Activated effector memory CD4-positive, alpha-beta T cell treated with Interleukin-2 at 50 U/mL for 16 hours (primary cell): ENCODE results near the gene FANCC.

Experiments used
- DNase-seq: peaks from one replicate; pipeline ENCODE4 v3.0.0-alpha.2; 2020

Gene FANCC

DNA sequence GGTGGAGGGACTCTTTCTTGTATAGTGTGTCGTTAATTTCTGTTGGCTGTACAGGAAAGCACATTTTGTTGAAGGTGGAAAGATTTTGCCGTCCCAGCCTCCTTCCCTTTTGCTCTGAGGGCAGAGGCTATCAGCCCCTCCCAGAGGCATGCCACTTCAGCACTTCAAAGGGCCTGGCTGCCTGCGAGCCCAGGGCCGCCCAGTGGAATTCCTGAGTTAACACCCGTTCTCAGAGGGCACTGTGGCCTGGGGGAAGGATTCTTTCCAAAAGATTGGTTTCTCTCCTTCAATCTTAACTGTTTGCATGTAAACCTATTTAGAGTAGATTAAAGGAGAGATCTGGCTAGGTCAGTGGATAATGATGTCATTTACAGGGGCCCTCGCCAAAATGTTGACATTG is 238.6 kb downstream of the FANCC start:
- DNase-seq: no peak

GRCh38 chr9:95078511-95078910 is 239.0 kb downstream of the FANCC start:
- no peak for DNase-seq

DNA sequence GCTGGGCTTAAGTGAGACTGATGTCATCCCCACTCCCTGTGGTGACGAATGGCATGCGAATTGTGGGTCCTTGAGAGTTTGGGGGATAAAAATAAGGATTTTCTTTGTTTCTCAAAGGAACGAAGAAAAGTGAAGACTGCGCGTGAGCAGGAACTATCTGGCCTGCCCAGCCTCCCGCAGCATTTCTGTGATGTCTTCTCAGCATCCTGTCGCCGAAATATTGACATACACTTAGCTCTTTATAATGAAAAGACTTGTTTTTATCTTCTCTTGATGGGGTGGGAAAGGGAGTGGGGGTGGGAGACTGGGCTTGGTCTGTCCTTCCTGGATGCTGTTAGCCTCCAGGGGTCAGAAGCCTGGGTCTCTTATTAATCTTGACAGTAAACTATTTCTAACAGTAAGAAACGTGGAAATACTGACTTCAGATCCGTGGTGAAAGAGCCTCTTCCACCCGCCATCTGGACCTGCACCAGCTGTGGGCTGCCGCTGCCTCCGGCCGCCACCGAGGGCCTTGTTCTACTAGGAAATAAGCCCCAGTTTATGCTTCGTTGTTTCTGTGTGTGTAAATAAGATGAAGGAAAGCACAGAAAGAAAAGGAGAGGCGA is 239.6 kb downstream of the FANCC start:
- DNase-seq: no peak

DNA sequence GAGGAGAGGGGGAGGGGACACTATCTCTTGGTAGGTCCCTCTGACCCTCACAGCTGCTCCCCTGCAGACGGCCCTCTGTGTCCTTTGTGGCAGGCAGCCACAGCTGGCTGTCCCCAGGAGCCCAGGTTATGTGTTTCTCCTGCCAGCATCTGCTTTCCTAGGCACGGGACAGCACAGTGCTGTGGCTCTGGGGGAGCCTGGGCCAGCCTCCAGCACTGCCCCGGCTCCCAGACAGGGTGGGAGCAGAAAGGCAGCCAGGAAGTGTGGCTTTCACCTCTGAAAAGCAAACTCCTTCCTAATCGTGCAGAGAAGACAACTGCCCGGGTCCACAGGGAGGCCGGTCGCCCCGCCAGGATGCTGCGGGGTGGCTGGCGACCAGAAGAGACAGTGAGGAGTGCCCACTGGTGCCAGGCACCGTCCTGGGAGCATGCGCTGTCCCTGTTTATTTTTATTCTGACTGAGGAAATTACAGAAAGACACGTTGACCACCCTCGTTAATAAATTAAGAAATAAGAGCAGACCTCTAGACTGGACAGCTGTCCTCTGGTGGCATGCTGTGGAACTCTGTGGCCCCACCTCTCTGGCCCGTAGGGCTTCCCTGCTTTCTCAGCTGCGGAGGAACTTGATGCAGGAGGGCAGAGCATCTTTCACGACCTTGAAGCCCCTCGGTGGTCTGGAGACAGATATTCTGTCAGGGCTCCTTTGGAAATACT is 240.3 kb downstream of the FANCC start:
- no peak for DNase-seq

- no peak for DNase-seq
Measured at GRCh38 chr9:95076696-95077052, 240.8 kb downstream of the FANCC start.

DNA sequence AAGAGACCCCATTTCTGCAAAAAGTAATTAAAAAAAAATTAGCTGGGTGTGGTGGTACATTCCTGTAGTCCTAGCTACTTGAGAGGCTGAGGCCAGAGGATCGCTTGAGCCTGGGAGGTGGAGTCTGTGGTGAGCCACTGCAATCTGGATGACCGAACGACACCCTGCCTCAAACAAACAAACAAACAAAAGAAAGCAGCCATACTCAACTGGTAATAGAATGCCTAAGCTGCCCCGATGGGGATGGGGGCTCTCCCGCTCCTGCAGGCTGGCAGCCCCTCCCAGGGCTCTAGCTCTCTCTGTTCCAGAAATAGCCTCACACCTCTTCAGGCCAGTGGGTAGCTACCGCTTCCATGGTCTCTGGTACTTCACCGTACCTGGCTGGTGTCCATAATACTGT is 241.8 kb downstream of the FANCC start:
- DNase-seq: no peak

DNA sequence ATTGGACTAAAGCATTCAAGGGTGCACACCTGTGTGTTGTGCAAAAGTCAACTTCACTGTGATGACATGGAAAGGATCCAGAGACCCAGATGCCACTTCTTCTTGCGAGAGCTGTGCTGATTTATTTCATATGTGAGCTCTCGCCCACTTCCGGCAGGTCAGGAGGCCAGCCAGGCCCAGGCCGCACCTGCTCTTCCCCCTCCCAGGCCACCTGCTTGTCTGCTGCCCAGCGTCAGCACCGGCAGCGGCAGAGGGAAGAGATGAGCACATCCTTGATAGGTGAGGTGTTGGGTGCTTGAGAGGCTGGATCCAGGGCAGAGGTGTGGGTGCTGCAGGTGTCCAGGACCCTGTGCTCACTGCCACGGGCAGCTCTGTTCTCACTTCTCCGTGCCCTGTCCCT is 242.9 kb downstream of the FANCC start:
- DNase-seq: no peak

- DNase-seq: no peak
Measured at GRCh38 chr9:95073918-95074317, 243.6 kb downstream of the FANCC start.

DNA sequence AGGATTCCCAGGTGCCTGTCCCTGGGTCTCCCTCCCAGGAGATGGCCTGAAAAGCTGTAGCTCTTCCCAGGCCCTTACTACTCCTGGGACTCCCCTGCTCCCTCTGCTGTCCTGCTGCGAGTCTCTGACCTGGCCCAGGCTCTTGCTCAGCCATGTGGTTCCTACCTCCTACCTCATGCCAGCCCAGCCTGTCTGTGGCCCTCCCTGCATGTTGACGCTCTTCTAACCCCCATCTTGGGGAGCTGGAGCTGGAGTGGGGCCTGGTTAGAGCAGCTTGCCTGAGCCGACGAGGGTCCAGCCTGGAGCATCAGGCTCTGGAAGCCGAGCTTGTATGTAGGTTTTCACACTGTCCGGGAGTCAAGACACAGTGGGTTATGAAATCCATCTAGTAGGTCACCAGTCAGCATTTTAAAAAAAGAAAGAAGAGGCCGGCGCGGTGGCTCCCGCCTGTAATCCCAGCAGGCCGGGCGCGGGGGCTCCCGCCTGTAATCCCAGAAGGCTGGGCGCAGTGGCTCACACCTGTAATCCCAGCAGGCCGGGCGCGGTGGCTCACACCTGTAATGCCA is 244.4 kb downstream of the FANCC start:
- DNase-seq: no peak

DNA sequence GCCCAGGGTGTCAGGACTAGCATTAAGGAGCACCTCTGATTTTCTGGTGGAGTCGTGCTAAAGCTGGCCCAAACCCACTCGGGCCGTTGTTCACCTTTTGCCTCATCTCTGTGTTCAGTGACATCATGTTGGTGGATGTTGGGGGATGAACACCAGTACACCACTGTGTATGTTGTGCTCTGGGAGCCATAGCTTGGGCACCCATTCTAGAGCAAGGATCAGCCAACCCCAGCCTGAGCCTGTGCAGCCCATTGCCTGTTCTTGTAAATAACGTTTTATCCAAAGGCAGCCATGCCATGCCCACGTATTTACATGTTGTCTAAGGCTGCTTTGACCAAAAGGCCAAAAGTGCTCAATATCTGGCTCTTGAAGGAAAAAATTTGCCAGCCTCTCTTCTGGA is 245.6 kb downstream of the FANCC start:
- DNase-seq: no peak

DNA sequence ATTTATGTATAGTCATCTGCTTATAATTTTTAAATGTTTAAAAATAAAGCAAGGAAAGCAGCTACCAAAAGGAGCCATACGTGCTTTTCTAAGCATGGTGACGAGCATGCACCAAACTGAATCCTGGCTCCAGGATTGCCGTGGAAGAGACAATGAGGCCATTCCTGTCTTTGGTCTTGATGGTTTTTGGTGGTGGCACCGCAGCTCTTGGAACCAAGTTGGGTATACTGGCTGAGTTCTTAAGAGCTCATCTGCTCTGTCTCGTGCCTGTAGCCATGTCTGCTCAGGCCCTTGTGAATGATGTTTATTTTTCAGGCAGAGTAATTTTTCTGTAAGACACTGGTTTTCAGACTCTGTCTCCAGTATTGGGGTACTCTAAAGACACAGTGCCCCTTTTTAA is 246.1 kb downstream of the FANCC start:
- no peak for DNase-seq

GRCh38 chr9:95070549-95071021 is 246.9 kb downstream of the FANCC start:
- DNase-seq: no peak

GRCh38 chr9:95067897-95068296 is 249.6 kb downstream of the FANCC start:
- DNase-seq: no peak

- no peak for DNase-seq
Measured at GRCh38 chr9:95067057-95067456, 250.5 kb downstream of the FANCC start.

DNA sequence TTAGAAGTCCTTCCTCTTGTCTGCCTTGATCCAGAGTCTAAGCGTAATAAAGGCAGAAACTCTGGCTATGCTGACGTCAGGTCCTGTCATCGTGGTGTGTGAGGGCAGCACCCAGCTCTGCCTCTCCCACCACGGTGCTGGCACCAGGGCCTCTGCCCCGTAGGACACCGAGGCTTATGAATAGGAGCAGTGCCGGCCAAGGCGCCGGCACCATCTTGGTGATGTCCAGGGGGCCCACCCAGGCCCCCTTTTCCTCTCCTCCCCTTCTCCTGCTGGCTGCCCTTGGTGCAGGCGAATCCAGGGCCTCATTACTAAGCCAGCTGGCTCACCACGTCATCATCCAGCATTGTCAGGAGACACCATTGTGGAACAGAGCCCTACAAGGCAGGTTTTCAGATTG is 252.3 kb downstream of the FANCC start:
- no peak for DNase-seq

GRCh38 chr9:95063300-95063699 is 254.2 kb downstream of the FANCC start:
- DNase-seq: no peak

DNA sequence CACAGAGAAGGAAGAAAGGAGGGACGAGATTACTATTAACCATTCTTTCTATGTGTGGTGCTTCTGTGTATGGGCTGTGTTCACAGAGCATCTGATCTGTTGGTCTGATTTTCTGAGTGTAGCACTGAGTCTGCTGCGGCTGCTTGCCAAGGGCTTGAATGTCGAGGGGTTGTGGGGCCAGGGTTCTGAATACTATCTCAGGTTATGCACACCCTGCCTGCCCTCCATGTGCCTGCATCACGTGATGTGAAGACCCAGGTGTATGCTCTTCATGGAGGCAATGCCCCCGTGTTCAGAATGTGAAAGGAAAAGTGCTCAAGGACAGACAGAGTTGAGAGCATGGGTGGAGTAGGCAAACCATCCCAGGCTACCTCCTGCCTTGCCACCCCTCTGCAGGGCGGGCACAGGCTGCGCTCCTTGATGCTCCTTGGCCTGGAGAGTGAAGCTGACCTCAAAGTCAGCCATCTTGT is 254.9 kb downstream of the FANCC start:
- DNase-seq: no peak

DNA sequence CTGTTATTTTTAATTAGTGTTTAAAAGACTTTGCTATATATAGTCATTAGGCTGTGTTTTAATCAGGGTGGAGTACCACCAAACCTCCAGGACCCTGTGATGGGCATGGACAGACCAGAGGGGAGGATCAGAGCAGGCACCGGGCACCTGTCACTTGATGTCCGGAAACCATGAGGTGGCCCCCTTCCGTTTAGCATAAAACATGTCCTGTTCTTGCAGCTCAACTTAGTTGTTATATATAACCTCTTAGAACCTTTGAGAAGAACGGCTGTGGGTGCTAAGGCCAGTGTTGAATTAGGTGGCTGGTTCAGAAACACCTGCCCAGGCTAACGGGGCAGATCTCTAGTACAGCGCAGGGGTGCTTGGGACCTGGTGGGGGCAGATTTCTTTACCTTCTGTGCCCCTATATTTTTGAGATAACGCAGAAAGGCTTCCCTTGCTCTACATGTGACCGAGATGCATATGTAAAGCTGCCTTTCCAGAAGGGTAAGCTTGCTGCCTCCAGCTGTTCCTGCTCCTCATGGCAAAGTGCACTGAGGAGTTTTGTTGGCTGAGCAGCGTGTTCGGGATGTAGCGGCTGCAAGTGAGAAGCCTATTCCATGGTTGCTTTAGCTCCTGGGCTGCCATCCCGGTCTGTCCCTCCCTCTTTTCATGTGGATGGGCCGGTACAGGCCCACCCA is 255.5 kb downstream of the FANCC start:
- no peak for DNase-seq

DNA sequence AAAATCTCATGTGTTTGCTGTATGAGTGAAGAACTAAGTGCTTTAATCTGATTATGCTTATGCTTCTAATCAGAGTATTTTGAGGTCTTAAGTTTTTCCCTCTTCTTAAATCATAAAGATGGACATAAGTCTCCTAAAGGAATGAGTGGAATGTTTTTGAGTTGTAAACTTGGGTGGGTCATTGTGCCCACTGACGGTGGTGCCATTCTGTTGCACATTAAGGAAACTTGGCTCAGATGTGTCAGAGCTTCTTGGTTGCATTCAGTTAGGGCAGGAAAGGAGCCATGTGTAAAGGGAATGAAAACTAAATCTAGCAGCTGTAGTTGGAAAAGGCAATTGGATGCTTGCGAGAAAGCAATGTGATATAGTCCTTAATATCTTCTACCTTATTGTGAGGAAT is 256.6 kb downstream of the FANCC start:
- DNase-seq: no peak

DNA sequence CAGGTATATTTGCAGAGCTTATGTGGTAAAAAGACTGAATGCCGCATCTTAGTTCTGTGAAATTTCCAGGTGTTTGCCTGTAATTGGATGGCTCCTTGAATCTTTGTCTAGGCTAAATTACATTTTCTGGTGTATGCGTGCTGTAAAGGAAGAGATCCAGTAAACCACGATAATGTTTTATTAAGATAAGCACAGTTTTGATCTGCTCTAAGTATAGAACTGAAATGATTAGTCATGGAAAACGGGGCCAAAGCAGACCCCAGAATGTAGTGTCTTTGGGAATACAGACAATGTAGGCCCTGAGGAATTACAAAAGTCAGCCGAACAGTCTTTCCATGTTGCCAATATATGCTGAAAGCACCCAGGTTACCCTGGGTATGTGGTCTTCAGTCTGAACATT is 257.3 kb downstream of the FANCC start:
- no peak for DNase-seq

- no peak for DNase-seq
Measured at GRCh38 chr9:95058795-95059386, 258.6 kb downstream of the FANCC start.

GRCh38 chr9:95058121-95058785 is 259.3 kb downstream of the FANCC start:
- no peak for DNase-seq

- no peak for DNase-seq
Measured at GRCh38 chr9:95057101-95057500, 260.4 kb downstream of the FANCC start.
